IPS-NIHi11 (cell line): ENCODE data around the gene CCDC82.

Source experiments
- DNase-seq: peaks from one replicate; pipeline ENCODE4 v3.0.0; 2012; ENCODE audit warnings: mixed read lengths, low spot score

Gene CCDC82

DNA sequence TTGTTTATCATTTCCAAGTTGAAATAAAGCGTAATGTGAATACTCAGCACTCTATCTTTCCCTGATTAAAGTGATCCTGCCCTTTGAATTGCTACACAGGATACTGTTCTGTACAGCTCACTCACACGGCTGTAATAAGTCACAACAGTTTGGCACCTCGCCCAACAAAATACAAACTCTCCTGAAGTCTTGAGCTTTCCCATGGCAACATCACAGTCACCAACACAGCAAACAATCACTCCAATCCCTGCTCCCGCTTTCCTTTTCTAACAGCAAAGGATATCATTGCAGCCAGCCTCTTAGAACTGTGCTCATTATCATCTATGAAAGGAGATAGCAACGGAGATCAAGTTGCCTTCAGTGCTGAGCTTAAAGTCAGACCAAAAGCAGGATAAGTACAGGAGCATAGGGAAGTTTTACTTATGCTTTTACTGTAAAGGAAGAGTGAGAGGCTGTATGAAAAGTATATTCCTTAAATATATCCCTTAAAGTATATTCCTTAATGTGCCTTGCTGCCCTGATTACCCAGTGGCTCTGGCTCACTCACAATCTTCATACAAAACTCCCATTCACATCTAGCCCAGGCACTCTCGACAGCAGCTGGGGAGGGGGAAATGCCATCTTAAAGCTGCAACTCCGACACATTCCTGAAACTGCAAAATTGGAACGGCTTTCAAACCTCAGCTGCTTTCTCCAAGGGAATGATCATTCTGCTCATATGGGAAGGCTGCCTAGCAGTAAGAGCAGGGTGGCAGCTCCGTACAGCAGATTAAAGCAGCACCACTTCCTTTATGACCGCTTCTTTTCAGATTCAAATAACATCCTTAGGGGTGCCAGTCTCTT lies 82.6 kb downstream of the CCDC82 start:
- DNase-seq: peak; percentile 35

DNA sequence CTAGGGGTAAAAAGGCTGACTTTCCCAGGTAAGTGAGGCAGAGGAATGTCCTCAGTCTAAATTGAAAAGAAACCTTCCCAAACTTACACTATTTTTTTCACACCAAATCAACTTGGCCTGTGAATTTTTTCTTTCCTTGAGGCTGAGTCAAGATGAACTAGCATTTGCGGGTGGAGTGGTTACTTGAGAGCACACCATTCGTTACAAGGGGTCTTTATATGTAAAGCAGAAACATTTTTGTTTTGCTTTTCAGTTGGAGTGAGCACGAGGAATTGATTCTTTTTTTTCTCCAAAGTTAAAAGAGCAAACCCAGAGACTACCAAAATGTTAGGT lies 83.1 kb downstream of the CCDC82 start:
- DNase-seq: no peak

GRCh38 chr11:96306071-96306470 lies 83.6 kb downstream of the CCDC82 start:
- DNase-seq: no peak

- DNase-seq: no peak
These were observed 85.7 kb downstream of the CCDC82 start for GRCh38 chr11:96303980-96304379.

DNA sequence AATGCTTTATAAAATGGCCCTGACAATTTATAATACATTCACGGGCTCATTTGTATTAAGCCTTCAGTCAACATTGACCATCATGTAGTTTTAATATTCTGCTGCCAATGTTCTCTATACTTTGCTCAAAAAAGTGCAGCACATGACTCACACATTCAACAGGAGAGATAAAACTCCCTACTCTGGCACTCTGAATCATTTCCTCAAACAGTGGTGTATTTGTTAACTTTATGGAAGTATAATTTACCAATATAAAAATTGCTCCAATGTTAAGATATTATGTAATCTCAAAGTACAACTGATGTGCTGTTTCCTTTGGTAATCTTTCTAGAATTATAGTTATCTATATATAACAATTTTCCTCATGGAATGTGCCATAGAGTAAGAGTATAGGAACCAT lies 86.6 kb downstream of the CCDC82 start:
- DNase-seq: no peak
